Activated CD8-positive, alpha-beta memory T cell treated with anti-CD3 and anti-CD28 coated beads, Interleukin-2, amount 50 U/mL, for 1 hour (primary cell): ENCODE measurements around the gene RUFY3.
"Not testable (repeated sequence)": the region's sequence is repeated elsewhere in the genome, so short reads cannot be mapped to it uniquely, and the experiment has no call there.

Experiments
- DNase-seq: peaks from one replicate; pipeline ENCODE4 v3.0.0-alpha.2; 2020; ENCODE audit errors: extremely low read depth

Gene RUFY3, protein sequence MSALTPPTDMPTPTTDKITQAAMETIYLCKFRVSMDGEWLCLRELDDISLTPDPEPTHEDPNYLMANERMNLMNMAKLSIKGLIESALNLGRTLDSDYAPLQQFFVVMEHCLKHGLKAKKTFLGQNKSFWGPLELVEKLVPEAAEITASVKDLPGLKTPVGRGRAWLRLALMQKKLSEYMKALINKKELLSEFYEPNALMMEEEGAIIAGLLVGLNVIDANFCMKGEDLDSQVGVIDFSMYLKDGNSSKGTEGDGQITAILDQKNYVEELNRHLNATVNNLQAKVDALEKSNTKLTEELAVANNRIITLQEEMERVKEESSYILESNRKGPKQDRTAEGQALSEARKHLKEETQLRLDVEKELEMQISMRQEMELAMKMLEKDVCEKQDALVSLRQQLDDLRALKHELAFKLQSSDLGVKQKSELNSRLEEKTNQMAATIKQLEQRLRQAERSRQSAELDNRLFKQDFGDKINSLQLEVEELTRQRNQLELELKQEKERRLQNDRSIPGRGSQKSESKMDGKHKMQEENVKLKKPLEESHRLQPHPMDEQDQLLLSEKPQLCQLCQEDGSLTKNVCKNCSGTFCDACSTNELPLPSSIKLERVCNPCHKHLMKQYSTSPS

DNA sequence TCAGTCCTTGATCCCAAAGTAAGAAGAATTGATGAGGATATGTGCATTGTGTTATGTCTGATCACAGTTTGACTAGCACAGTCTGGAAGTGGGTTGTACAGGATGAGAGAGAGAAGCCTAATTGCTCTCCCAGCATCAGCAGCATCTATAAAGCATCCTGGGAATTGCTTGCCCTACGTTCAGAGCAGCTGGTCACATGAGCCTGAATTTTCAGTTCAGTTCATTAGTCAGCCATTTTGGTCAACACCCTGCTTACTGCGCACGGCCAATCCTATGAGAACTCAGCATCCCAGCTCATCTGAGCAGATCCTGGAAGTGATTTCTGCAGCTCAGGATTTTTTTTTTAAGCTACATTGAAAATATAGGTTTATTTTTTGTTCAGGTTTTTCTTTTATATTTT is at the start of gene RUFY3:
RUFY3 (plus strand) TSS at position 218 of the 400 bp plus-strand sequence. CDS start 610 bp downstream, outside the sequence.
- DNase-seq, result no peak

DNA sequence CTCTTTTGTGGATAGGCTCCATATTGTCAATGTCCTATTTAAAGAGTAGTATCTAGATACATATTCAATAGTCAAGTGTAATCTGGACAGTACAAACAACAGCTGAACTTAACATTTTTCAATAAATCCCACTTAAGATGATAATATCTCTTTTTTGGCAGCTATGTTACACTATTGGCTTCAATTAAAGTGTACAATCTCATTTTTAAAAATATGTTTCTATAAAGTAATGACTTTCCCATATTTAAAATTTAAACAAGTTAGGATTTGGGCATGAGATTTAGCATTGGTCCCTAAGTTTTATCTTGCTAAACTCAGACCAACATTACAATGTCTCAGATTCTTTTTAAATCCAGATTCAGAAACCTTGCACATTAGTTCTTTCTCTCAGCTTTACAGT is 47.6 kb upstream of the RUFY3 start:
- DNase-seq, result no peak

GRCh38 chr4:70674731-70675130 is 47.0 kb upstream of the RUFY3 start:
- DNase-seq, result no peak

DNA sequence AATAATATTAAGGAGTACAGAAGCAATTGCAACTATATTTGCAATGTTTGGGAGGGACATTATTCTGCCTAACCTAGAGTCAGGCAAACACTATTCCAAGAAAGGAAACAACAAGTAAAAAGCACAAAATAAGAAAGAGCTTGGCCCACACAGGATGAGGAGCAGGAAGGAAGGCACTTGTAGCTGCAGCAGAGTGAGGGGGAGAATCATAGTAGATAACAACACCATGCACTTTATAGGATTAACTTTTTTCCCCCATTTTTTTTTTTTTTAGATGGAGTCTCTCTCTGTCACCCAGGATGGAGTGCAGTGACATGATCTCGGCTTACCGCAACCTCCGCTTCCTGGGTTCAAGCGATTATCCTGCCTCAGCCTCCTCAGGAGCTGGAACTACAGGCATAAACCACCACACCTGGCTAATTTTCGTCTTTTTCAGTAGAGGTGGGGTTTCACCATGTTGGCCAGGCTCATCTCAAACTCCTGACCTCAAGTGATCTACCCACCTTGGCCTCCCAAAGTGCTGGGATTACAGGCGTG is 45.1 kb upstream of the RUFY3 start:
- DNase-seq, result no peak

DNA sequence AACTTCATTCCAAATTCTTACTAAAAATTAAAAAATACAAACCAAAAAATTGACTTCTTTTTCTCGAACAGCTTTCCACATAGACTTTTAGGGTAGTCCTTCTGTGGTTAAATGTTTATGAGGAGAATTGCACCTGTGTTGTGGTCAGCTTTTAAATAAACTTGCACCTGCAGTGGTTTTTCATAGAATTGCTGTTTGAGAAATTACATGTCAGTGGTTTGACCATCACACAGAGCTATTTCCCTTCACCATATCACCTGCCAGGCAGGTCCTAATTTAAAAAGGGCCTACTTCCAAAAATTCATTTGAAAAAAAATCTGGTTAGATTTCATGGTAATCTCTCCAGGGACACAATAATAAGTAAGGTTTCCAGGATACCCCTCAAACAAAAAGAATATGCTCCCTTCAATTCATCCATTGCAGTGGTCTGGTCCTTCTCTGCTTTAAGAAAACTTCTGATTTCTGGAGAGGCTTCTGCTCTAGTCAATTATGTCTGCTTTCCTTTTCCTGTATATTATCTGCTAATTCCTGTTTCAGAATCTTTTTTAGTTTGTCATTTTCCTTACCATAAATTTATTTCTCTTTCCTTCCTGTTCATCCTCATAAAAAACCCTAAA is 43.3 kb upstream of the RUFY3 start:
- no peak for DNase-seq

DNA sequence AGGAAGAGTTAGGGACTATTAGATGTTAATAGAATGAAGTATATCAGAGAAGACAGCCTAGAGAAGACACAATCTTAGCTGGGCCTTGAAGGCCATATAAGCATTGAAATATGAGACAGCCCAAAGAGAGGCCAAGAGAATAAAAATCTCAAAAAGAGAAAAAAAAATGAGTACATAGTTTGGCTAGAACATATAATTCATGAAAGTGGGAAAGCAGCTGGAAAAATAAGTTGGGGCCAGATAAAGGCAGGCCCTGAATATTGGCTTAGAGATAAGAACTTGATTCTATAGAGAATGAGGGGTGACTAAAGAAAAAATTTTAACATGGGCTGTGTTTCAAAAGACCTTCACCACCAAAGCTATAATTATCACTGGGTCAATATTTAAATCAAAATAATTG is 40.8 kb upstream of the RUFY3 start:
- DNase-seq, result no peak

DNA sequence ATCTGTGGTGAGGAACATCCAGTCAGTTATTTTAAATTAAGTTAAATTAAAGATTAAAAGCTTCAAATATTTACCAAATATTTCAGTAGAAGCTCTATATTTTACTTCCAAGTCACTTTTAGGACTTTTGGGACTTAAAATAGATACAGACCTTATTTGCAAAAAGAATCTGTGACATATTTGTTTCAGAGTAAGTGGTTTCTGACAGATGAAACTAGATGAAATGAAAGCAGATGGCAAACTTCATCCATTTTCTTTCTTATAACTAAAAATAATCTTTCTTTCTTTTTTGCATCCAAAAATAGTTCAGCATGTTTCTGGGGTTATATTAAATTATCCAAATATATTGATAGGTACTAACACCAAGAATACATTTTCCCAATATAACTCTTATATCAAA is 40.1 kb upstream of the RUFY3 start:
- DNase-seq, result no peak

GRCh38 chr4:70682142-70682541 is 39.6 kb upstream of the RUFY3 start:
- DNase-seq, result not testable (repeated sequence)

- no peak for DNase-seq
Measured at GRCh38 chr4:70687392-70687791, 34.4 kb upstream of the RUFY3 start.

- DNase-seq, result peak; percentile 80
Measured at GRCh38 chr4:70687821-70688794, 33.7 kb upstream of the RUFY3 start, which contains the start of gene UTP3. Gene UTP3, plus strand, starts transcription at chr4:70688532. Its CDS starts 146 bp downstream, at chr4:70688678.

DNA sequence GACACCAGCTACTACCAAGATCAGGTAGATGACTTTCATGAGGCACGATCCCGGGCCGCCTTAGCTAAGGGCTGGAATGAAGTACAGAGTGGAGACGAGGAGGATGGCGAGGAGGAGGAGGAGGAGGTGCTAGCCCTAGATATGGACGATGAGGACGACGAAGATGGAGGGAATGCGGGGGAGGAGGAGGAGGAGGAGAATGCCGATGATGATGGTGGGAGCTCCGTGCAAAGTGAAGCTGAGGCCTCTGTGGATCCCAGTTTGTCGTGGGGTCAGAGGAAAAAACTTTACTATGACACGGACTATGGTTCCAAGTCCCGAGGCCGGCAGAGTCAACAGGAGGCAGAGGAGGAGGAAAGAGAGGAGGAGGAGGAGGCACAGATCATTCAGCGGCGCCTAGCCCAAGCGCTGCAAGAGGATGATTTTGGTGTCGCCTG is 33.0 kb upstream of the RUFY3 start:
- DNase-seq, result no peak

DNA sequence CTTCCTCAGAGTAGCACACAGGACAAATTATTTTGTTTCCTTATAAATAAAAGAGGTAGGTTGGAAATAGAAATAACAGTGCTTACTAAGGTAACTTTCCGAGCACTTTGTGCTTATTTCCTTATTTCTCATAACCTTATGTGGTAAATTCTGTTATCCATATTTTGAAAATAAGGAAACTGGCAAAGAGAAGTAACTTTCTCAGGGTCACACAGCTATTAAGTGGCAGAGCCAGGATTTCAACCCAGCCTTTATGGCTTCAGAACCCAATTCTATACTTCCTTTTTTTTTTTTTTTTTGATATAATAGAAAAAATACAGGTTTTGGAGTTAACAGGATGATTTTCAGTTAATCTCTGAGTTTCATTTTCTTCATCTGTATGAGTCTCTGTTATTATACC is 30.1 kb upstream of the RUFY3 start:
- no peak for DNase-seq

- not testable (repeated sequence) for DNase-seq
Measured at GRCh38 chr4:70694633-70695032, 27.1 kb upstream of the RUFY3 start.

DNA sequence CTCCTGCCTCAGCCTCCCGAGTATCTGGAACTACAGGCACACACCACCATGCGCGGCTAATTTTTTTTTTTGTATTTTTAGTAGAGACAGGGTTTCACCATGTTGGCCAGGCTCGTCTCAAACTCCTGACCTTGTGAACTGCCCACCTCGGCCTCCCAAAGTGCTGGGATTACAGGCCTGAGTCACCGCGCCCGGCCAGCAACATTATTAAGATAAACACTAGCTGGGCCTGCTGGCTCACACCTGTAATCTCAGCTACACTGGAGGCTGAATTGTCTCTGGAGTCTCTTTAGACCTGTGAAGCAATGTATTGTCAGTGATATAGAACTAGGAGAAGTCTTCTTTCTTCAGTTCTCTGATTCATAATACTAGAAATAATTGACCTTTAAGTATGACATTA is 23.3 kb upstream of the RUFY3 start:
- not testable (repeated sequence) for DNase-seq

DNA sequence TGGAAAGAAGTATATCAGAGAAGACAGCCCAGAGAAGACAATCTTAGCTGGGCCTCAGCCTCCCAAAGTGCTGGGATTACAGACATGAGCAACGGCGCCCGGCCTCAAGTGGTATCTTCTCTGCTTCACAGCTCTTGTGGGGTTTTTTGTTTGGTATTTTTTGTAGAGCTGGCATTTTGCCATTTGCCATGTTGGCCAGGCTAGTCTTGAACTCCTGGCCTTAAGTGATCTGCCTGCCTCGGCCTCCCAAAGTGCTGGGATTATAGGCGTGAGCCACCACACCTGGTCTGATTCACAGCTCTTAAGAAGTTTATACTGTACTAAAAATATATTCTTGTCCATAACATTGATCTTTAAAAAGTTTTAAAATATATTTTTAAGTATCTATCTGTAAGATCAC is 21.1 kb upstream of the RUFY3 start:
- DNase-seq, result no peak

DNA sequence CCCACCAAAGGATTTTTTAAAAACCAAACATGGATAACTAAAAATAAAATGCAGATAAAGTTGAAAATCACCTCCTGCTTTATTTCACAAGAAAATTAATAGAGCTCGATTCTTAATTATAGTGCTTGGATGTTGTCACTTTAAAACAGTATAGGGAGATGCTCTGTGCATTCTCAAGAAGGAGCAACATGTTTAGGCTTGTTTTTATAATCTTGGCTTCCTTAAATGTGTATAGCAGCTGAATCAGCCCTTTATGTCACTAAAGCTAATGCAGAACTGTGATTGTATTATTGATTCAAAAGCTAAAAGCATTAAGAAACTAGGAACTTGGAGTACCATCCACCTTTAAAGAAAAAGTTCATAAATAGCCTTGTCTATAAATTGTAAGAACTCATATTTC is 20.5 kb upstream of the RUFY3 start:
- DNase-seq, result no peak

DNA sequence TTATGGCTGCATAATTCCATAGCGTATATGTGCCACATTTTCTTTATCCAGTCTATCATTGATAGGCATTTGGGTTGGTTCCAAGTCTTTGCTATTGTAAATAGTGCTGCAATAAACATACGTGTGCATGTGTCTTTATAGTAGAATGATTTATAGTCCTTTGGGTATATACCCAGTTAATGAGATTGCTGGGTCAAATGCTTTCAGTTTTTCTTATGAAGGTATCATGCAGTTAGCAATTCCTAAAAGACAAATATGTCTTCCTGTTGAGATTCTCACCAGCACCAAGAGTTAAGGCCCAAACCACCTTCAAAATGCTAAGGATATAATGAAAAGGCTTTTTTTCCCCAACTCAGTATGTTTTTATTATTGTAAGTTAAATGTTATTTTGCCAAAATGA is 19.2 kb upstream of the RUFY3 start:
- DNase-seq, result not testable (repeated sequence)

GRCh38 chr4:70703619-70704214 is 18.0 kb upstream of the RUFY3 start:
- DNase-seq, result no peak

DNA sequence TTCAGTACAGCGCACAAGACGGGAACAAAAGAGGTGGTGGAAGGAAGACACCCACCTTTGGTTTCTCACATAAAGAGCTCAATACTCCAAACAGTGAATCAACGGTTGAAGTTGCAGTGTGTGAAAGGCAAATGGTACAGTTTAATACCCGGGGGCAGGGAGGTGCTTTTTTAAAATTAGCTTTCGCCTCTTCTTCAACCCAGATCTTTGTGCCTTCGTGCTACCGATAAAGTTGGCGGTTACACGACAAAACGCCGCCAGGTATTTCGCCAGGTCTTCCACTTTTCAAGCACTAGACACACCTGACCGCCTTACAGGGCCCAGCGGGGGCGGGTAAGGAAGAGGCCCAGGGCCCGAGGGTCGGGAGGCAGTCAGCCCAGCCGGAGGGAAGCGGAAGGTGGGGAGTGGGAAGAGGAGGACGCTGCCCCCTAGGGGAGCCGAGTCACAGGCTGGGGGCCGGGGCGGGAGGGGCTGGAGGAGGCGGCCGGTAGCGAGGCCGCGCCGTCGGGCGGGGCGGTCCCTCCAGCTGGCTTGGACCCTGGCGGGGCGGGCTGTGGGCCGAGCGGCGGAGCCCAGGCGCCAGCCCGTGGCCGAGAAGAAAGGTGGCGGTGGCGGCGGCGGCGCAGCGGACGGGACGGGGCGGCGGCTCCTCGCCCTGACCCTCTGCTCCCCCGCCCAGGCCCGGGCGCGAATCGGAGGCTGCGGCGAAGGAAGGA is 17.4 kb upstream of the RUFY3 start:
- no peak for DNase-seq

DNA sequence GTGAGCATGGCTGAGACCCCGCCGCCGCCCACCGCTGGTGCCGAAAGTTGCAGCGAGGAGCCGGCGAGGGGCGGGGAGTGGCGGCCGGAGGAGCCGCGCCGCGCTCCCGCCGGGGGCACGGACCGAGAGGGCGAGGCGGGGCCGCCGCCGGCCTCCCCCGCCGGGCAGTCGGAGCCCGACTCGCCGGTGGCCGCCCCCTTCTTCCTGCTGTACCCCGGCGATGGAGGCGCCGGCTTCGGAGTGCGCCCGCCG is 16.9 kb upstream of the RUFY3 start:
- DNase-seq, result no peak
